Rectal smooth muscle tissue (tissue), 1 donor: ENCODE measurements around the gene NME2.
A peak's percentile ranks its signal among the peaks of the same experiment; 100 is the strongest.
"Not testable (repeated sequence)": the region's sequence is repeated elsewhere in the genome, so short reads cannot be mapped to it uniquely, and the experiment has no call there.

ENCODE experiments used
- H3K27ac ChIP-seq: one replicate; pipeline ENCODE4 v1.7.0; 2013; ENCODE audit warnings: low read depth, low read length, inconsistent platforms
- H3K27me3 ChIP-seq: one replicate; pipeline ENCODE4 v1.7.0; 2013; ENCODE audit warnings: low read length; ENCODE audit not compliant: control insufficient read depth, insufficient read depth
- H3K36me3 ChIP-seq: one replicate; pipeline ENCODE4 v1.7.0; 2013; ENCODE audit warnings: low read length; ENCODE audit not compliant: control insufficient read depth, insufficient read depth
- H3K4me1 ChIP-seq: one replicate; pipeline ENCODE4 v1.7.0; 2013; ENCODE audit warnings: low read length; ENCODE audit not compliant: control insufficient read depth, insufficient read depth
- H3K4me3 ChIP-seq: one replicate; pipeline ENCODE4 v1.7.0; 2013; ENCODE audit warnings: low read length
- H3K9ac ChIP-seq: one replicate; pipeline ENCODE4 v1.7.0; 2013; ENCODE audit warnings: low read length

The NME2 gene

DNA sequence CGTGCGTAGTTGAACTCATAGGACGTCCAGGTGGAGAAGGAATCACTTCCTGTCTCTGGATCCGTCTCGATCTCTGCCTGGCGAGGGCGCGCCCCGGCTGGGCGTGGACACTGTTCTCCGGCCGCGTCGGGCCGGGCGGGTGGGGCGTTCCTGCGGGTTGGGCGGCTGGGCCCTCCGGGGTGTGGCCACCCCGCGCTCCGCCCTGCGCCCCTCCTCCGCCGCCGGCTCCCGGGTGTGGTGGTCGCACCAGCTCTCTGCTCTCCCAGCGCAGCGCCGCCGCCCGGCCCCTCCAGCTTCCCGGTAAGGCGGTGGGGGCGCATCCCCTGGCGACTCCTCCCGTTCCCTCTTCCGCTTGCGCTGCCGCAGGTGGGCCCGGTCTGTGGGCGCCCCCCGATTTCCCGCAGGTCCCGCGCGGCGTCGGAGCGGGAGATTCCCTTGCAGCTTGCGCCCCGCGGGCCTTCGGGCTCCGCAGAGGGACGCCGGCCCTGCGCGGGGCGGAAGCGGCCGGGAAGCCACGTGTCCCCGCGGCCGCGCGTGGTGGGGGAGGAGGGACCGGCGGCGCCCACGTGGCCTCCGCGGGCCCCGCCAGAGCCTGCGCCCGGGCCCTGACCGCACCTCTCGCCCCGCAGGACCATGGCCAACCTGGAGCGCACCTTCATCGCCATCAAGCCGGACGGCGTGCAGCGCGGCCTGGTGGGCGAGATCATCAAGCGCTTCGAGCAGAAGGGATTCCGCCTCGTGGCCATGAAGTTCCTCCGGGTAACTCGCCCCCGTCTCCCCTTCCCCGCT, at the start of gene NME2:
Gene NME2, plus strand, starts transcription at position 214 of the 789 bp plus-strand sequence. Its CDS starts 420 bp downstream, at position 634.
- Histone ChIP-seq H3K4me1 (peaks cover 10% of the 10 kb centered on the region), H3K27ac (peak within 1 kb of the TSS; percentile 93), H3K36me3 (peaks cover 6% of the 10 kb centered on the region), H3K27me3 (no peaks in the 10 kb centered on the region), H3K4me3 (peak within 1 kb of the TSS; percentile 90), H3K9ac (peak within 1 kb of the TSS; percentile 95)

DNA sequence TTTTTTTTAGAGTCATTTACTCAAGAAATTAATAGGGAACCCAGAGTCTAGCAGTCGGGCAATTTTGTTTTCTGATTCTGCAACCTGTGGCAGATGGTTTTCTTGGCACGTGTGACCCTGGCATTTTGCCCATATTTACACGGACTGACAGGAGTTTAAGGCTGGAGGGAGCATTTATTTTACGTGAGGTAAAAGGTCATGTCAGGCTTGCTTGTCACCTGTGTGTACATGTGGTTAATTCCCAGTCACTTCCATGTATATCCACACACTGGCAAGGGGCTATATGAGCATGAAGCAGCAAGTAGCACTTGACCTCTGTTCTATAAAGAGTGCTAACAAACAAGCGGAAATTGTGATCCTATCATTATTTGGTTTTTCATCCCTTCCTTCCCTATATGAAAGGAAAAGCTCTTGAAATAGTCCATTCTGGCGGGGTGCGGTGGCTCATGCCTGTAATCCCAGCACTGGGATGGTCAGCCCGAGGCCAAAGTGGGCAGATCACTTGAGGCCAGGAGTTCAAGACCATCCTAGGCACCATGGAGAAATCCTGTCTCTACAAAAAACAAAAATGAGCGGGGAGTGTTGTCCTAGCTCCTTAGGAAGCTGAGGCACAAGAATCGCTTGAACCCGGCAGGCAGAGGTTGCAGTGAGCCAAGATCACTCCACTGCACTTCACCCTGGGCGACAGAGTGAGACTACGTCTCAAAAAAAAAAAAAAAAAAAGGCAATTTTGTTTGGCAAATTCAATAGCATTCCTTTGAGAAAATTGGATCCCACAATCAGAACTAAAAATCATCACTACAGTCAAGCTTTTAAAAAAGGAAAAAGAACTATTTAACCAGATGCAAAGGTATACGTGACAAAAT, 47.6 kb upstream of the NME2 start:
- peak overlapping the region; percentile 98 for H3K27ac ChIP-seq
- peaks cover 15% of the 10 kb centered on the region for H3K4me1 ChIP-seq
- H3K36me3 ChIP-seq, result no peaks in the 10 kb centered on the region
- H3K9ac ChIP-seq, result no peak overlapping the region
- peak overlapping the region; percentile 29 for H3K4me3 ChIP-seq
- no peaks in the 10 kb centered on the region for H3K27me3 ChIP-seq

DNA sequence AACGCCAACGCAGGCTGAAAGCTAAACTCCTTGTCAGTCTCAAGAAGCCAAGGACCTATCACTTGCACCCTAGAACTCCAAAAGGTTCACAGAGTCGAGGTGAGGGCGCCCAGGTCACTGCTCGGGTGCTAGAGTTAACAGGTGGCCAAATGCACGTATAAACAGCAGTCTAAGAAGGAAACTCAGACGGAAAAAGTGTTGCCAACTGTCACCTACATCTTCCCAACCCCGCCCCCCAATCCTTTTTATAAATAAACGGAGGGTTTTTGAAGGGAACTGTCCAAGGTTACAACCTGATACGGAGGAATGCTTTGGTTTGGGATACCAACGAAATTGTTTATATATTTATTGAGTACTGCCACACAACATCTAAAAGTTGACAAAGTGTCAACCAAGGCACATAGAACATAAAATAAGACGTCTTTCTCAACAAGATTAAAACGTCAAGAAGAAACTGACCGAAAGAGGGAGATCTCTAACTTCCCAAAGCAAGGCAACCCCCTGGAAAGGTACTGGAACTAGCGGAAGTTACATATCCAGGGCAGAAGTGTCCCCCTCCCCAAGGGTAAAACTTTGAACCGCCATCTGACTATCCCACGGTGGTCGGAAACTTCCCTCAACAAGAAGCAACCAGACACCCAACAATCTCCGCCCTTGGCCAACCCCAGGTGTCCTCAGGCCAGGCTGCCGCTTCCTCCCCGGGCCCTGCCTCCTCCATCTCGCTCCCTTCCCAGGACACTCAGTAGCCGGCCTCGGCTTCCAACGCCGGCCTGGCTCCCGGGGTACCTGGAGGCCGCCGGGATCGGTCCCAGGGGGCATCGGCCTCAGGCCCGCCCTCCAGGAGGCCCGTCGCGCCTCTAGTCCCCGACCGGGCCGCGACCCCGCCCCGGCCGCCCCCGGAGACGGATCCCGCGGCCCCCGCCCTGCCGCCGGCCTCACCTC, 46.5 kb upstream of the NME2 start:
- Histone ChIP-seq H3K36me3 (no peaks in the 10 kb centered on the region), H3K9ac (peak overlapping the region; percentile 99), H3K27ac (peak overlapping the region; percentile 98), H3K27me3 (no peaks in the 10 kb centered on the region), H3K4me1 (peaks cover 15% of the 10 kb centered on the region), H3K4me3 (peak overlapping the region; percentile 98)

DNA sequence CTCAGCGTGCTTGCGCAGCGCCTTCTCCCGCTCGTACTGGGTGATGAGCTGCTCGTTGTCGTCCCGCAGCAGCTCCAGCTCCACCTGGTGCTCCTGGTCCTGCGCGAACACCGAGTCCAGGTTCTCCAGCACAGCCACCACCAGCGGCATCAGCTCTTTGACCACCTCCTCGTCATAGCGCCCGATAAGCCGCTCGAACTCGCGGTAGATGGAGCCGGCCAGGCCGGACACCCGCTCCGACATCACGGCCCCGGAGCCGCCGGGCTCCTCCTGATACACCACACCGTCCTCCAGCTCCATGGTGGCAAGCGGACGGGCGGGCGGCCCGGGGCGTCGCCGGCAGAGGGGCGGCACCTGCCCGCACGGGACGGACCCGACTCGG, 45.9 kb upstream of the NME2 start:
- no peaks in the 10 kb centered on the region for H3K27me3 ChIP-seq
- peak overlapping the region; percentile 98 for H3K4me3 ChIP-seq
- peaks cover 15% of the 10 kb centered on the region for H3K4me1 ChIP-seq
- peak overlapping the region; percentile 99 for H3K9ac ChIP-seq
- H3K36me3 ChIP-seq, result no peaks in the 10 kb centered on the region
- H3K27ac ChIP-seq, result peak overlapping the region; percentile 98

DNA sequence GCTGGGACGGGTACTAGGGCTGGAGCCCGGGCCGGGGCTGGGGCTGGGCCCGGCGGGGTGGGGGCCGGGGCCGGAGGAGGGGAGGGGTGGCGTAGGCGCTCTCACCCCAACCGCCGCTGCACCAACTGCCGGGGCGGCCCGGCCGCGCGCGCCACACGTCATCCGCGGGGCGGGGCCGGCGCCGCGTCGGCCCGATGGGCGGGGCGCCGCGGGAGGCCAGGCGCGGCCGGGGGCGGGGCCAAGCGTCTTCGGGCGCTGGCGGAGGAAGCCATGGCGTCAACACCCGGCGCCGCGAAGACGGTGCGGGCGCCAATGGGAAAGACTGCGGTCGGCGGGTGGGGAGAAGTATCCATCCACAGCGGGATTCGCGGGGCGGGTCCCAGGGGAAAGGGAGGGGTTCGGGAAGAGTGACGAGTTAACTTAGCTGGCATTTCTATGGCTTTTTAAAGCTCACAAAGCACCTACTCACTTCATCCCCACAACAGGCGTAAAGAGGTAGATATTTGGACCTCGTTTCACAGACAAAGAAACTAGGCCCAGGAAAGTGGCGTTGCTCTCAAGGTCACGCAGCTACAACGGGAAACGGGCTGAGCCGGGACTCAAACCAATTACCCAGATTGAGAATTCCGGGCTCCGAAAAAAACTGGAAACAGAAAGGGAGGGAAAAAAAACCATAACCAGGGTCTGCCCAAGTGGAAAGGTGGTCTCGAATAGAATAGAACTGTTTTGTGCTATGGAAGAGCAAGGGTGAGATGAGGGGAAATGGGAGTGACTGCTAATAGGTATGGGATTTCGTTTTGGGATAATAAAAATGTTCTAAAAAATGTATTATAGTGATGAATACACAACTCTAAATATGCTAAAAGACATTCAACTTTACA, 45.2 kb upstream of the NME2 start, which contains the start of gene SPAG9:
Gene SPAG9, minus strand, starts transcription at position 130 of the 881 bp plus-strand sequence. CDS start 212 bp downstream, outside the sequence.
- Histone ChIP-seq H3K36me3 (no peaks in the 10 kb centered on the region), H3K27me3 (no peaks in the 10 kb centered on the region), H3K27ac (peak within 1 kb of the TSS; percentile 99), H3K9ac (peak within 1 kb of the TSS; percentile 99), H3K4me3 (peak within 1 kb of the TSS; percentile 98), H3K4me1 (peaks cover 15% of the 10 kb centered on the region)

DNA sequence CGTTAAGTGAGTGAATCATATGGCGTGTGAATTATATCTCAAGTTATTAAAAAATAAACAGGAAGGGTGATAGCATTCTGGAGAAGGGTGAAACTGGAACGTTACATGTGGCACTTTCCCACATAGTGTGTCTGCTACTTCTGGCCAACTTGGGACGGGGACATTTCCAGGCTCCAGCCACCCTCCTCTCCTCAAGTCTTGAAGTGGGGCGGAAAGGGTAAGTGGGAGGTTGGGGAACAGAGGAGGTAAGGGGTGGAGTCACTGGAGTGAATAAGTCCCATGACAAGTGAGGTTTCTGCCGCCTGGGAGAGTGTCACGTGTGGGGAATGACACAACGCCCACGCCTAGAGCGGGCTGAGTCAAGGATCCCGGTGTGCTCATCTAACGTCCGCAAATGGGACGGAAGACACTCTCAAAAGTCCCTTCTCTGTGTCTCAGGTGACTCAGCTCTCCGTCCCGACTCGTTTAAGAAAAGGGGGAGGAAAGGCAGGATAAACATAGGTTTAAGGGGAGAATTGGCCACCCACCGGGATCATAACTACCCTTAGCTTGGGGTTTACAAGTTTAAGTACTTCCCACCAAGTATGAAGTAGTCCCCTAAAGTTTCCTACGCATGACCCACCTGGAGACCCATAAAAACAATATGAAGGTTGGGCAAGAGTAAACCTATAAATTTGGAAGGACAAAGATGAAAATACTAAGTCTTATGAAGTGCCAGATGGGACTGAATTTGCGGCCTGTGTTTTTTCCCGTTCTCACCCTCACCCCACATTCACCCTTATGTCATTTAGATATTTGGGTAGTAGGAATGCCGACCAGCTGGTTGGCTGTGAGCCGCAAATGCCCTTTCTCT, 44.4 kb upstream of the NME2 start:
- Histone ChIP-seq H3K4me1 (peaks cover 15% of the 10 kb centered on the region), H3K36me3 (no peaks in the 10 kb centered on the region), H3K27me3 (no peaks in the 10 kb centered on the region), H3K27ac (peak overlapping the region; percentile 99), H3K4me3 (peak overlapping the region; percentile 77), H3K9ac (peak overlapping the region; percentile 84)

DNA sequence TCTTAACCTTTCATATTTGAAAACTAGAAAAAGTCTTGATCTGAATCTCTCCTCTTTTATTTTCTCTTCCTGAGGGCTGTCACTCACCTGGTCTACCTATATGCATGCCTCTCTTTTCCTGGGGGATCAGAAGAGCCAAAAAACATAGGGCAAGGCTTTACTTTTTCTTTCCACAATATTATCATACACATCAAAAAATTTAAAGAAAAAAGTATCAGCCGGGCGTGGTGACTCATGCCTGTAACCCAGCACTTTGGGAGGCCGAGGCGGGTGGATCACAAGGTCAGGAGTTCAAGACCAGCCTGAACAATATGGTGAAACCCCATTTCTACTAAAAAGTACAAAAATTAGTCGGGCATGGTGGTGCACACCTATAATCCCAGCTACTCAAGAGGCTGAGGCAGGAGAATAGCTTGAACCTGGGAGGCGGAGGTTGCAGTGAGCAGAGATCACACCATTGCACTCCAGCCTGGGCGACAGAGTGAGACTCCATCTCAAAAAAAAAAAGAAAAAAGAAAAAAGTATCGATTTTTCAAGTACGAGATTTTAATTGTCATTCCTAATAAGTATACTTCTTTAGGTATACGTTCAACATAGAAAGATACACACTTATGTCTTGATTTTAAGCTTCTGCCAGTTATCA, 43.6 kb upstream of the NME2 start:
- H3K27me3 ChIP-seq, H3K36me3 ChIP-seq, H3K9ac ChIP-seq, H3K4me3 ChIP-seq: not testable (repeated sequence)
- peak overlapping the region; percentile 99 for H3K27ac ChIP-seq
- H3K4me1 ChIP-seq, result peaks cover 15% of the 10 kb centered on the region

DNA sequence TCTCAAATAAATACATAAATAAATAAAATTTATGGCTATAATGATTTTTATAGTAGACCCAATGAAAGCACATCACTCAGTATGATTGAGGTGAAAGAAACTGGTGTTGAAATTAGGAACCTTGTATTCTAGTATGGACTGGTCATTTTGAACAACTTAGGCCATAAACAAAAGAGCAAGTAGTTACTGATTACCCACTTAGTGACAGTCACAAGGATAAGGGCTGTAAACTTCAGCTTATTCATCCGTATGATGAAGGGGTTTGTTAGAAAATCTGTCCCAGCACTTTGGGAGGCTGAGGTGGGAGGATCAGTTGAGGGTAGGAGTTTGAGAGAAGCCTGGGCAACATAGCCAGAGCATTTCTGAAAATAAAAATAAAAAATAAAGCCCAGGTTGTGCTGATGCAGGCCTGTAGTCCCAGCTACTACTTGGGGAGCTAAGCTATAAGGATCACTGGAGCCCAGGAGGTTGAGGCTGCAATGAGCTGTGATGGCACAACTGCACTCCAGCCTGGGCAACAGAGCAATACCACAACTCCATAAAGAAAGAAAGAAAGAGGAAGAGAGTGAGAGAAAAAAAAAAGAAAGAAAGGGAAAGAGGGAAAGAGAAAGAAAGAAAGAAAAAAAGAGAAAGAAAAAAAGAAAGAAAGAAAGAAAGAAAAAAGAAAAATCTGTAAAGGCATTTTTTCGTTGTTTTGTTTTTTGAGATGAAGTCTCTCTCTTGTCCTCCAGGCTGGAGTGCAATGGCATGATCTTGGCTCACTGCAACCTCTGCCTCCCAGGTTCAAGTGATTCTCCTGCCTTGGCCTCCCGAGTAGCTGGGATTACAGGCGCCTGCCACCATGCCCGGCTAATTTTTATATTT, 41.3 kb upstream of the NME2 start:
- Histone ChIP-seq H3K27ac (no peak overlapping the region), H3K9ac (no peak overlapping the region), H3K36me3 (no peaks in the 10 kb centered on the region)

DNA sequence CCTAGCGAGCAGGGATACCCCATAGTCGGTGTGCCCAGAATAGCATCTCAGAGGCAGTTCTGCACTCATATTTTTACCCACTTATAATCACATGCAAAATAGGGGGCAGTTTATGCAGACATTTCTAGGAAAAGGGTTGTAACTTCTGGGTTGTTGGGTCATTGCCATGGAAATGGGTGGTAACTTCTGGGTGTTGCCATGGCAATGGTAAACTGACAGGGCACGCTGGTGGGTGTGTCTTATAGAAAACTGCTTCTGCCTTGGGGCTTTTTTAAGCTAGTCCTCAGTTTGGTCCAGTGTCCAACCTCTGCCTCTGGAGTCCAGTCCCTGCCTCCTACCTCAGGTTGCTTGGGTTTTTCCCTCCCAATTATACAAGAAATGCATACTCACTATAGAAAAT, 38.1 kb upstream of the NME2 start:
- no peaks in the 10 kb centered on the region for H3K27me3 ChIP-seq
- H3K9ac ChIP-seq, result no peak overlapping the region
- H3K27ac ChIP-seq, result no peak overlapping the region
- no peaks in the 10 kb centered on the region for H3K36me3 ChIP-seq
- no peak overlapping the region for H3K4me3 ChIP-seq
- no peaks in the 10 kb centered on the region for H3K4me1 ChIP-seq

More for the DNA sequence above, 41.3 kb upstream of the NME2 start:
- Histone ChIP-seq H3K4me1 (no peaks in the 10 kb centered on the region), H3K4me3 (no peak overlapping the region), H3K27me3 (no peaks in the 10 kb centered on the region)

DNA sequence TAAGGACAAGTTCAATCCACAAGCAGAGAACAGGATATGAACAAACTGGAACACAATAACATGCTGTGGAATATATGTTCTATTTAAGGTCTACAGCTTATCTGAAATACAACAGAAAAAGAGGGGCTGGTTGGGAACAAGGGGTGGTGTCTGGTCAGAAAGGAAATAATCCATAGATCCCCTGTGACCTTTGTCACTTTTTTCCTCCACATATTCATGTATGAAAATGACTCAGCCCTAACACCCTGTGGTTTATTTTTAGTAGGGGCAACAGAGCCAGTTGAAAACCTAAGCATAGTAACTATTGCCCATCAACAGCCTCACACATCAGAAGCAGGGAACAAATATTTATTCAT, 33.3 kb upstream of the NME2 start:
- H3K4me1 ChIP-seq, result no peaks in the 10 kb centered on the region
- no peaks in the 10 kb centered on the region for H3K36me3 ChIP-seq
- no peak overlapping the region for H3K27ac ChIP-seq
- H3K27me3 ChIP-seq, result no peaks in the 10 kb centered on the region
- no peak overlapping the region for H3K9ac ChIP-seq
- H3K4me3 ChIP-seq, result no peak overlapping the region
